K562 treated with DMSO at 1 percent for 12 hours (cell line): Measurements from ENCODE around the gene TDRD15. TPM values are rescaled to one million over a fixed set of nuclear protein-coding genes. Genes with fewer than 3 reads are reported as not detected.

Source experiments
- total RNA-seq: library from RNA; unstranded; fragments of 300-600 nt; gene quantifications from 2 replicates; pipeline ENCODE4 v1.2.3, GENCODE V29; 2022; ENCODE audit not compliant: insufficient read depth

Gene TDRD15
- total RNA-seq, result 0.38 TPM in 1 of 2 replicates, not detected in the other

DNA sequence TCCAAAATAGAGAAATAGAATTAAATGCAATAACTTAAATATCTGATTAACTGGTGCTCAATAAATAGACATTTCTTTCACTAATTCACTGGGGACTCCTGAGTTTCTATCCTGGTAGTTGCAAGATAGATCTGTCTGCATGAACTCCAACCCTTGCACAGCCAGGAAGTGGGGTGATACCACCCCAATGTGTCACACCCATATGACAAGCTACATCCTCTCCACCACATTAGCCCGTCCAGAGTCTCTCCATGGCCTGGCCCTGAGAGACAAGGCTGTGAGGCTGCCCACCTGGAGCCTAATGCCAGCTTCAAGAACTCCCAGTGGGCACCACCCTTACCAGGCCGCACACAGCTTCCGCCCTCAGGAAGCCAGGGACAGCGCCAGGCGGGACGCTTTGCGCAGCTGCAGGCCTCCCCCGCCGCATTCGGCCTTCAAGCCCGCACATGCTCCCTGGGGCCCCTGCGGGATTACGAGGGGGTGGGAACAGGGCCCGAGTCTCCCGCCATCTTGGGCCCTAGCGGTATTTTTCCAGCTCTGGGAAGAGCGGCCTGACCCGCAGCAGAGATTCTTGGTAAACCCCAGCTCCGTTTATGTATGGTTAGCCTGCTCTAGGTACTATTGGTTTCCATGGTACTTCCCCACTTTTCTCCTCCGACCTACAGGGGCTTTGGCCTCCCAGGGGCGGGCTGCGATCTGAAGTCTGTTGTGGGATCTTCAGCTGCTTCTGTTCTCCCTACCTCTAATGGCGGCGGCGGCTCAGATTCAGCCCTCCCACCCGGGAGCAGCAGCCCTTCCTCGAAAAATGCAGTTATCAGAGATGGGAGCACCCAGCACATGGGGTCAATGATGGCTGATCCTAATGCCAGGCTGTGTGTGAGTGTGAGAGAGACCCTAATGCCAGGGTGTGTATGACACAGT lies at the start of gene TDRD15:
TSS of gene TDRD15 (plus strand) at position 496 of the 921 bp plus-strand sequence. CDS start 13,500 bp downstream, outside the sequence.

Other genes starting within 250 kb of the TDRD15 start
- not detected in 2 replicates for gene APOB, start 79.9 kb upstream of the TDRD15 start, total RNA-seq